OCI-LY7 (cell line): ENCODE measurements around the gene CDC42BPA.

Experiments
- CTCF ChIP-seq: fragments of 200-600 bp; sonication (generic); conservative IDR thresholded peaks from 2 replicates; pipeline ENCODE4 v1.5.1; 2014; ENCODE audit warnings: mild to moderate bottlenecking, antibody characterized with exemption, low read length, moderate library complexity, mixed read lengths
- EZH2phosphoT487 ChIP-seq: fragments of 200-600 bp; sonication (generic); IDR thresholded peaks from 2 replicates; pipeline ENCODE4 v1.6.1; 2018; ENCODE audit warnings: low read depth, borderline replicate concordance, mild to moderate bottlenecking, mixed run types, antibody characterized with exemption, low read length, moderate library complexity, mixed read lengths

- TF ChIP-seq CTCF, result no peak
- no peak for TF ChIP-seq EZH2phosphoT487
These were observed 338.7 kb downstream of the CDC42BPA start for GRCh38 chr1:226979517-226980121.
